Adrenal gland (tissue), 12 donors: ENCODE data around the gene BACH1. TPM values are rescaled to one million over a fixed set of nuclear protein-coding genes. Genes with fewer than 3 reads are reported as not detected.

Experiments used
- DNase-seq, 7 donors: peaks; one replicate each; pipeline ENCODE4 v3.0.0-alpha.2; 2019 to 2020
- H3K27ac ChIP-seq, 5 donors: fragments of 200-600 bp; sonication (generic) in 4 of 5; 1 replicate in 3 of 5; 2 replicates in 2 of 5; pipeline versions ENCODE4 v1.5.1 to v1.8.0; 2016 to 2020; ENCODE audit warnings: mild to moderate bottlenecking in 1 of 5
- H3K27me3 ChIP-seq: fragments of 200-600 bp; 2 replicates; pipeline ENCODE4 v1.8.0; 2021
- H3K36me3 ChIP-seq, 2 donors: fragments of 200-600 bp; replicated peaks in 1 of 2; 1 replicate in 1 of 2; 2 replicates in 1 of 2; pipeline versions ENCODE4 v1.5.1 to v1.8.0; 2018 to 2022
- H3K4me1 ChIP-seq, 2 donors: fragments of 200-600 bp; replicated peaks in 1 of 2; 1 replicate in 1 of 2; 2 replicates in 1 of 2; pipeline versions ENCODE4 v1.5.1 to v1.8.0; 2018 to 2021
- H3K4me3 ChIP-seq, 4 donors: fragments of 200-600 bp; sonication (generic) in 3 of 4; one replicate each; pipeline ENCODE4 v1.5.1; 2016 to 2018
- H3K9me3 ChIP-seq, 3 donors: fragments of 200-600 bp; sonication (generic) in 1 of 3; replicated peaks in 1 of 3; 1 replicate in 2 of 3; 2 replicates in 1 of 3; pipeline versions ENCODE4 v1.5.1 to v1.8.0; 2016 to 2021
- CTCF ChIP-seq, 6 experiments: fragments of 450-650 bp in 4 of 6; fragments of 200-600 bp in 2 of 6; sonication (generic) in 1 of 6; IDR thresholded peaks; 1 replicate in 5 of 6; 2 replicates in 1 of 6; pipeline versions ENCODE4 v1.5.1 to v1.8.0; 2016 to 2021; ENCODE audit warnings: antibody characterized with exemption in 6 of 6, mild to moderate bottlenecking in 2 of 6, moderate library complexity in 1 of 6
- POLR2A ChIP-seq, 2 donors: fragments of 450-650 bp; IDR thresholded peaks; one replicate each; pipeline ENCODE4 v1.6.1; 2017; ENCODE audit warnings: antibody characterized with exemption in 2 of 2, mild to moderate bottlenecking in 2 of 2, moderate library complexity in 1 of 2
- WGBS, 4 donors: extraction: QIAGEN DNeasy Blood & Tissue Kit in 2 of 4; methylation state at CpG; one replicate each; pipeline versions ENCODE4 v1.1.5 to v1.1.7; 2013 to 2017; 5-methylcytosine and 5-hydroxymethylcytosine counted together
- intact Hi-C, 2 donors: fragments of 100-400 bp; cut with DNase I; formaldehyde crosslinking; loops; one replicate each; pipeline versions ENCODE4 v1.14.1 to v1.15.0; 2022 to 2023
- polyA plus RNA-seq, 3 donors: library from polyadenylated mRNA; stranded (reverse); fragments of 200-250 nt in 2 of 3; fragments of 350-450 nt in 1 of 3; fragmentation: Illumina TruSeq in 1 of 3; extraction: RNeasy Lipid Tissue Mini Kit (QIAGEN cat#74804) in 1 of 3; gene quantifications; one replicate each; pipeline ENCODE4 v1.2.3, GENCODE V29; 2013 to 2014
- total RNA-seq, 9 donors: library from RNA; depleted of rRNA in 4 of 9; stranded (reverse); fragments of >200 nt in 4 of 9; fragments of 120-200 nt in 1 of 9; fragmentation: NEBNext Ultra II Directional in 1 of 9; extraction: Animal tissue kit (Norgen Biotek cat#: 25700) in 1 of 9; gene quantifications; one replicate each; pipeline versions ENCODE4 v1.1.0 to v1.2.4, GENCODE V29; 2013 to 2023
- donor health status: healthy with polysubstance abuse.
- donor health status: Bipolar disorder and iron deficiency.
- donor health status: DM: yes; HTN: yes; CAD: no.
- donor health status: DM: no; HTN: no; CAD: no.
- donor health status: DM: no; HTN: no; CAD: no.
- donor health status: DM: yes; HTN: yes; CAD: no.

BACH1 gene
- total and polyA plus RNA-seq, 12 donors = 5.1 to 61.2 (median 38.6) TPM

DNA sequence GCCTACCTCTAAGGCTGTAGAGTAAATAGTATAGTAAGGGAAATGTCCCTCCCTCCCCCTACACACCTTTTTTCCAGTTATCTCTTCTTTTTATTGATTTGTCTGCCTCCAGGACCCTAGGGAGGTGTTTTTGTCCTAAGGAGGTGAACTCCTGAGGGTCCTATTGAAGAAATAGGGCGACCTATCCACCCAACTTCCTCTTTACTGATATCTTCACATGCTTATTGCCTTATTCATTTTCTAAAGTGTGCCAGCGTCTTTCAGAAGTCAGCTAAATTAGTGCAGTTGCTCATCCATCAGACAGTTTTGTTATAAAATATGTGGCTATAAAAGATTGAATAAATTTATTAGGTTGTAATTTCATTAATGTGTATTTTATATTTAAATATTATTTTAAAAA is 5.9 kb downstream of the BACH1 start:
- Histone ChIP-seq H3K27ac (peak overlapping the region in 1 of 5 donors; percentile 37), H3K4me3 (no peak overlapping the region), H3K36me3 (no peaks in the 10 kb centered on the region), H3K27me3 (no peaks in the 10 kb centered on the region), H3K9me3 (no peaks in the 10 kb centered on the region), H3K4me1 (peaks cover 46 to 97% of the 10 kb centered on the region in 2 donors)
- no peak for DNase-seq
- TF ChIP-seq POLR2A (IDR thresholded peaks at IDR 0.05) (no peak), CTCF (IDR thresholded peaks at IDR 0.05) (no peak)
- intact Hi-C loops = no loop called here
- 28 to 41% (median 35%) methylated on average over 2 of the region's 2 CpGs for WGBS, 4 donors

DNA sequence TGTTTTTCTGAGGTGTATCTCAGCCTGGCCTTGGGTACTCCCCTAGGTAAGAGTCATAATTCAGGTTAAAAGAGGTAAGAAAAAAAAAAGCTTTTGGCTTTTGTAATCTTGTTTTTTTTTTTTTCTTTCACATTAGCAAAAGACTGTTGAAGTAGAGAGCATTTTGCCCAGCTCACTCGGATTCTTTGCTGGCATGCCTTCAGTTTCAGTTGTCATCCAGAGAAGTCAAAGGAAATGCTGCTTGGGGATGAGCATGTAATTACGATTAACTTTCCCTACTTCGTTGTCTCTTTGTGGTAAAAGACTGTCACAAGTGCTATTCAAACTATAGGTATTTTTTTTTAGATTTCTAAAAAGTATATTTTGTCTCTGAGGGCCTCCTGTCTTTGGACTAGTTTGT is 6.3 kb downstream of the BACH1 start:
- TF ChIP-seq POLR2A (IDR thresholded peaks at IDR 0.05) (no peak), CTCF (IDR thresholded peaks at IDR 0.05) (no peak)
- DNase-seq = peak in 5 of 7 donors; percentile 30 to 60 (median 41)
- Histone ChIP-seq H3K27me3 (no peaks in the 10 kb centered on the region), H3K27ac (peak overlapping the region; percentile 18 to 67 (median 37)), H3K4me3 (no peak overlapping the region), H3K4me1 (peaks cover 43 to 94% of the 10 kb centered on the region in 2 donors), H3K9me3 (no peaks in the 10 kb centered on the region), H3K36me3 (no peaks in the 10 kb centered on the region)
- WGBS, 4 donors = 12 to 17% (median 15%) methylated on average over 3 of the region's 3 CpGs
- intact Hi-C loops = no loop called here

DNA sequence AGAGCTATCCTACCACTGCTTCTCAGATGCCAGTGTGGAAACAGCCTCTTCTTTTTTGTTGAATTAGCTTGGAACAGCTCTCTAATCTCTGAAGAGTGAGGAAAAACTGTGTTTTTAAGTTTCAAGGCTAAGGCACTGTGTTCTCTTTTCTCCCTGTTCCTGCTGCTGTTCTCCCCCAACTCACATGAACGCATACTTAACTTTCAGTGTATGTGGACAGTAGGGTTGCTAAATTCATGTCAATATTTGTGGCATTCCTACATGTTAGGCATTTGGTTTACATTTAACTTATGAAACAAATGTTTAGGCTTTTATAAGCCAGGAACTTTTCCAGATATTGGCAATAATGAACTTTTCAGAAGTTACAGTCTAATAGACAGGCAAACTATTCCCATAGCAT is 6.8 kb downstream of the BACH1 start:
- Histone ChIP-seq H3K4me3 (no peak overlapping the region), H3K36me3 (no peaks in the 10 kb centered on the region), H3K4me1 (peaks cover 38 to 89% of the 10 kb centered on the region in 2 donors), H3K9me3 (no peaks in the 10 kb centered on the region), H3K27me3 (no peaks in the 10 kb centered on the region), H3K27ac (peak overlapping the region; percentile 18 to 67 (median 37))
- WGBS, 4 donors = 0 to 39% (median 18%) methylated on average over 1 of the region's 1 CpG
- TF ChIP-seq CTCF (IDR thresholded peaks at IDR 0.05) (no peak), POLR2A (IDR thresholded peaks at IDR 0.05) (no peak)
- DNase-seq = no peak
- intact Hi-C loops = no loop called here

DNA sequence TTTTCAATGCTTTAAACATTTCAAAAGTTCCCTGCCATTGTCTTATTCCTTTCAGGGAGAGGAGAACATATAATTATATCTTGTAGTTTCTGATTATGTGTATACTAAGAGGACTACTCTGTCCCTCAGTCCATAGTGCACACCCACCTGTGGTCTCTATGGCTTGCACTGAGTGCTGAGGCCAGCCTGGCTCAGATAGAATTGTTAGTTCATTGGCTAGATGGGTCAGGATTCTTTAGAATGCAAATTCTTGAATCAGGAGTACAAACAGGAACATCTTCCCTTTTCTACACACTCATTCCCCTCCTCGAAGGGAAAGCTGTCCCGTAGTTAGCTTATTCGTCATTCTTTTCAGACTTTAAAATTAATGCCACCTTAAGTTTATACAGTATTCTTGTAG is 8.2 kb downstream of the BACH1 start:
- H3K9me3 ChIP-seq = no peaks in the 10 kb centered on the region

More for the DNA sequence above, 8.2 kb downstream of the BACH1 start:
- WGBS, 4 donors = 30 to 52% (median 45%) methylated on average over 3 of the region's 3 CpGs
- H3K27me3 ChIP-seq = no peaks in the 10 kb centered on the region
- no peak for DNase-seq
- peak overlapping the region in 3 of 5 donors; percentile 11 to 29 (median 20) for H3K27ac ChIP-seq
- no peaks in the 10 kb centered on the region for H3K36me3 ChIP-seq
- peaks cover 38 to 75% of the 10 kb centered on the region in 2 donors for H3K4me1 ChIP-seq
- H3K4me3 ChIP-seq = no peak overlapping the region
- intact Hi-C loops = no loop called here
- TF ChIP-seq POLR2A (IDR thresholded peaks at IDR 0.05) (no peak), CTCF (IDR thresholded peaks at IDR 0.05) (no peak)
